ACC112 (cell line): Measurements from ENCODE around the gene RBX1.
"Not testable (repeated sequence)": the region's sequence is repeated elsewhere in the genome, so short reads cannot be mapped to it uniquely, and the experiment has no call there.

ENCODE experiments used
- H2AFZ ChIP-seq: fragments of 200-600 bp; sonication (generic); one replicate; pipeline ENCODE4 v1.6.0; 2017; ENCODE audit warnings: antibody characterized with exemption, low read length; ENCODE audit not compliant: unreplicated experiment
- H3K27ac ChIP-seq: fragments of 200-600 bp; sonication (generic); 2 replicates; pipeline ENCODE4 v1.5.1; 2014; ENCODE audit warnings: low read depth, mild to moderate bottlenecking, antibody characterized with exemption, low read length, moderate library complexity
- H3K27me3 ChIP-seq: fragments of 200-600 bp; sonication (generic); 2 replicates; pipeline ENCODE4 v1.6.1; 2014; ENCODE audit warnings: mild to moderate bottlenecking, antibody characterized with exemption, low read length, moderate library complexity, mixed read lengths; ENCODE audit not compliant: insufficient read depth
- H3K36me3 ChIP-seq: fragments of 200-600 bp; sonication (generic); 2 replicates; pipeline ENCODE4 v1.6.1; 2016; ENCODE audit warnings: mild to moderate bottlenecking, antibody characterized with exemption, low read length, moderate library complexity, mixed read lengths; ENCODE audit not compliant: insufficient read depth
- H3K4me1 ChIP-seq: fragments of 200-600 bp; sonication (generic); one replicate; pipeline ENCODE4 v1.6.1; 2016; ENCODE audit warnings: low read length, mixed read lengths; ENCODE audit not compliant: insufficient read depth, unreplicated experiment, control insufficient read depth
- H3K4me3 ChIP-seq: fragments of 200-600 bp; sonication (generic); 2 replicates; pipeline ENCODE4 v1.5.1; 2014; ENCODE audit warnings: mild to moderate bottlenecking, low read depth, low read length
- H3K79me2 ChIP-seq: fragments of 200-600 bp; sonication (generic); one replicate; pipeline ENCODE4 v1.6.0; 2016; ENCODE audit warnings: low read length; ENCODE audit not compliant: control insufficient read depth, unreplicated experiment, insufficient read depth

RBX1 gene

GRCh38 chr22:40950962-40951794 is at the start of gene RBX1:
Gene RBX1, plus strand, starts transcription at chr22:40951378. Its CDS starts 21 bp downstream, at chr22:40951399.
- Histone ChIP-seq H3K36me3 (no peaks in the 10 kb centered on the region; the same call in 1 of the 2 replicates), H3K27ac (peak within 1 kb of the TSS; percentile 88), H3K4me1 (peaks cover 9% of the 10 kb centered on the region), H2AFZ (peak within 1 kb of the TSS; percentile 90), H3K4me3 (peak within 1 kb of the TSS; percentile 97), H3K27me3 (no peaks in the 10 kb centered on the region), H3K79me2 (peaks cover 44% of the 10 kb centered on the region)

- H3K27ac ChIP-seq: no peak overlapping the region
- no peak overlapping the region for H2AFZ ChIP-seq
- no peak overlapping the region for H3K4me3 ChIP-seq
- no peaks in the 10 kb centered on the region for H3K27me3 ChIP-seq
- H3K4me1 ChIP-seq: no peaks in the 10 kb centered on the region
- H3K79me2 ChIP-seq: no peaks in the 10 kb centered on the region
- H3K36me3 ChIP-seq: no peaks in the 10 kb centered on the region
These were observed 47.1 kb upstream of the RBX1 start for GRCh38 chr22:40904101-40904500.

- H3K4me1 ChIP-seq: no peaks in the 10 kb centered on the region
- no peak overlapping the region for H3K27ac ChIP-seq
- no peak overlapping the region for H3K4me3 ChIP-seq
- no peaks in the 10 kb centered on the region for H3K27me3 ChIP-seq
- H3K36me3 ChIP-seq: no peaks in the 10 kb centered on the region
- H3K79me2 ChIP-seq: no peaks in the 10 kb centered on the region
- no peak overlapping the region for H2AFZ ChIP-seq
These were observed 42.3 kb upstream of the RBX1 start for GRCh38 chr22:40908895-40909294.

- Histone ChIP-seq H3K79me2 (no peaks in the 10 kb centered on the region), H2AFZ (no peak overlapping the region), H3K27ac (no peak overlapping the region), H3K36me3 (no peaks in the 10 kb centered on the region), H3K27me3 (no peaks in the 10 kb centered on the region), H3K4me1 (no peaks in the 10 kb centered on the region), H3K4me3 (no peak overlapping the region)
These were observed 39.4 kb upstream of the RBX1 start for GRCh38 chr22:40911772-40912171.

- not testable (repeated sequence) for H2AFZ ChIP-seq, H3K27me3 ChIP-seq, H3K79me2 ChIP-seq, H3K27ac ChIP-seq, H3K36me3 ChIP-seq, H3K4me3 ChIP-seq, H3K4me1 ChIP-seq
These were observed 38.2 kb upstream of the RBX1 start for GRCh38 chr22:40912987-40913386.

GRCh38 chr22:40919446-40919845 is 31.7 kb upstream of the RBX1 start:
- Histone ChIP-seq H2AFZ (no peak overlapping the region), H3K4me3 (no peak overlapping the region), H3K27ac (no peak overlapping the region), H3K36me3 (no peaks in the 10 kb centered on the region), H3K79me2 (no peaks in the 10 kb centered on the region), H3K4me1 (no peaks in the 10 kb centered on the region), H3K27me3 (no peaks in the 10 kb centered on the region)

GRCh38 chr22:40920526-40920925 is 30.7 kb upstream of the RBX1 start:
- Histone ChIP-seq H3K27me3 (no peaks in the 10 kb centered on the region), H3K4me1 (no peaks in the 10 kb centered on the region), H3K79me2 (no peaks in the 10 kb centered on the region), H3K36me3 (no peaks in the 10 kb centered on the region), H3K4me3 (no peak overlapping the region), H2AFZ (no peak overlapping the region), H3K27ac (no peak overlapping the region)

GRCh38 chr22:40922484-40923303 is 28.5 kb upstream of the RBX1 start:
- no peaks in the 10 kb centered on the region for H3K4me1 ChIP-seq
- no peaks in the 10 kb centered on the region for H3K27me3 ChIP-seq
- no peak overlapping the region for H3K4me3 ChIP-seq
- no peaks in the 10 kb centered on the region for H3K79me2 ChIP-seq
- peaks cover 5% of the 10 kb centered on the region; the same call in 1 of the 2 replicates for H3K36me3 ChIP-seq
- H2AFZ ChIP-seq: no peak overlapping the region
- no peak overlapping the region for H3K27ac ChIP-seq

- Histone ChIP-seq H3K27me3 (no peaks in the 10 kb centered on the region), H2AFZ (no peak overlapping the region), H3K79me2 (no peaks in the 10 kb centered on the region), H3K4me3 (no peak overlapping the region), H3K36me3 (peaks cover 5% of the 10 kb centered on the region; the same call in 1 of the 2 replicates), H3K4me1 (no peaks in the 10 kb centered on the region), H3K27ac (no peak overlapping the region)
These were observed 22.5 kb upstream of the RBX1 start for GRCh38 chr22:40928657-40929056.

GRCh38 chr22:40932396-40932795 is 18.8 kb upstream of the RBX1 start:
- no peak overlapping the region for H3K27ac ChIP-seq
- no peak overlapping the region for H2AFZ ChIP-seq
- H3K4me1 ChIP-seq: no peaks in the 10 kb centered on the region
- H3K27me3 ChIP-seq: no peaks in the 10 kb centered on the region
- no peaks in the 10 kb centered on the region for H3K79me2 ChIP-seq
- H3K4me3 ChIP-seq: no peak overlapping the region
- H3K36me3 ChIP-seq: no peaks in the 10 kb centered on the region
